GM21529 (cell line): Measurements from ENCODE around the gene SIDT1.

Experiments
- ATAC-seq: cut with Tn5 transposase; IDR thresholded peaks from one replicate; pipeline ENCODE4 v1.9.1; 2021; ENCODE audit not compliant: unreplicated experiment

Gene SIDT1

DNA sequence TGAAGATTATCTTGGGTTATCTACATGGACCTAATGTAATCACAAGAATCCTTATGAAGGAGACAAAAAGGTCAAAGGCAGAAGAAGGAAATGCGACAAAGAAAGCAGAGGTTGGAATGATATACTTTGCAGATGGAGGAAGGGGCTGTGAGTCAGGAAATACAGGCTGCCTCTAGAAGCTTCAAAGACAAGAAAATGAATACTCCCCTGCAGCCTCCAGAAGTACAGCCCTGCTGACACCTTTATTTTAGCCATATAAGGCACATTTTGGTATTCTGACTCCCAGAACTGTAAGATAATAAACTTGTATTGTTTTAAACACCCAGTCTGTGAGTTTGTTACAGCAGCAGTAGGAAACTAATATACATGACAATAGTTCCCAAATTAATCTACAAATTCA, 58.6 kb downstream of the SIDT1 start:
- no peak for ATAC-seq

DNA sequence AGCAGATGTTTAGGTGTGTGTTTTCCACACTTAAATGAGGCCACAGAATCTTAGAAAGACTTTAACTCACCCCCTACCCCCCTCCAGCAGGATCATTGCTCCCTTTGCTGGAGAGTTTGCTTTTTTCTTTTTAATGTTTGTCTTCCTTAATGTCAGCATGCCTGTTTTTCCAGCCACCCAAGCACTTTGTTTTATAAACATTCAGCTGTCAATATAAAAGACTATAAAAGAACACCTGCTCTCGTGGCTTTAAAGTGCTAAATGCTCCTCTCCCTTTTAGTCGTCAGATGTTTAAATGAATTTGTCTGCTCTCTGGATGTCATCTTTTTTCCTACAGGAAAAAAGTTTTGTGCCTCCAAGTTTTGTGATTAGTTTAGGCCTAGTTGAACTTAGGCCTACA, 61.7 kb downstream of the SIDT1 start:
- no peak for ATAC-seq

DNA sequence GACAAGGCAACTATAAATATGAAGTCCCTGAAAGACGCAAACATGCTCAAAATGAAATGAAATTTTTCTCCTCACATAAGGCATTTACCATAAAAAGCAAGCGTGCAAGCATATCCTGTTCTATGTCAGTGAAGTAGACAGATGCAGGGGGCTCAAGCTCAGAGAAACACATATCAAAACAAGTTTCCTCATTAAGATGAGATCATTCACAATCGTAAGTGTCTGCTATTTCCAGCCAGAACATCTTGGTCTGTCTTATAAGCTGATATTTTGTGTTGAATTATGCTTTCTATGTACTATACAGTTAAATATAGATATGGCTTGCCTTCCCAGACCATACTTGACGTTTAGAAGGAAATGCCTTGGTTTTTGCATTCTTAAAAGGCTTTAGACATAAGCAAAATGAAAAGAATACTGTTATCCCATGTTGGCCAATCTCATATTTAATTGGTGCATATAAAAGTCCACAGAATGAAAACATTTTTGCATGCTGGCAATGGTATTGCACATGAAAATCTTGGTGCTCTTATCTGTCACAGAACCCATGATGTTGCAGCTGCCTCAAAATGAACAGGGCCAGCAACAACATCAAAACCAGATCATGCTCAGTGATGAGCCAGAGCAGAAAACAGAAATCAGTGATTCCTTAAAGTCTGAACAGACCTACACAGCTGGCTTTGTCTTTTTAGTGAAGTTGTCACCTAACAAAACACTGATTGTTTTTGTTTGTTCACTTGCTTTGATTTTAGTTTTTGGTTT, 65.4 kb downstream of the SIDT1 start:
- no peak for ATAC-seq

DNA sequence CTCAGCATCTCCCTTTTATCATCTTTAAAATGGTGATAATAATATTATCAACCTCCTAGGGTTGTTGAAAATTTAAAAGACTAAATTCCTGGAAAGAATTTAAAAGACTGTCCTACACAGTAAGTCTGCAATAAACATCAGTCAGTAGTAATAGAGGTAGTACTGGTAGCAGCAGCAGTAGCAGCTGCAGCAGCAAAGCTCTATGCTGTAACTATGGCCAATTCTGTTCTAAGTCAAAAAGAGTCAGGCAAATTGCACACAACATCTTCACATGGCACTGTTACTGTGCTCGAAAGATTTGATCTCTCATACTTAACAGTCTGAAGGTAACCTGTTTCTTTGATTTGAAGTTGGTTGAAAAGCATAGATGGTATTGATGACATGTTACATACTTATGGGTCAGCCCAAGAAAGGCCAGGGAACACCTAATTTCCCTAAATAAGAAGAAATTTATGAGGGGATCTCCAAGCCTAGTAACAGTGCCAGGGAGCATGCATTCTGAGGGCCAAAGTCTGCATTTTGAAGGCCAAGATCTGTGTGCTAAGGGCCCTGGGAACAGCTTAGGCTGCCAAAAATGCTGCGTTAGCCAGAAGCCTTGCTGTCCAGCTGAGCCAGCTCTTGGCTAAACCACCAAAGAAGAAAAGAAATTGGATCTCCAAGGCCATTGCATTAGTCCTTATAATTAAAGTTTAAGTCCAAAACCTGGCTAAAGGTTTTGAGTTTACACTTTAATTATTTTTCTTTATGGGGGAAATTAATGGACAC, 68.2 kb downstream of the SIDT1 start:
- ATAC-seq, result no peak

DNA sequence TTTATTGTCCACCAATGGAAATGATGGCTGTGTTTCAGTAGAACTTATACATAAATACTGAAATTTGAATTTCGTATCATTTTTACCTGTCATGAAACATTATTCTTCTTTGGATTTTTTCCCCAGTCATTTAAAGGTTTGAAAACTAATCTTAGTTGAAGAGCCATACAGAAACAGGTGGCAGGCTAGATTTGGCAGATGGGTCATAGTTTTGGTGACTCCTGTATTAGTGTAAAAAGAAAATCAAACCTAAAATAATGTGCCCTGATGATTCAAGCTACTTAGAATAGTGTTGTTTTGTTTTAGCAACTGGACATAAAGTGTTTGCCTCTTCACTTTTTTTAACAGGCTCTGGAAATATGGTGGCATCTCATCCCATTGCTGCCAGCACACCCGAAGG, 68.9 kb downstream of the SIDT1 start:
- ATAC-seq, result no peak

DNA sequence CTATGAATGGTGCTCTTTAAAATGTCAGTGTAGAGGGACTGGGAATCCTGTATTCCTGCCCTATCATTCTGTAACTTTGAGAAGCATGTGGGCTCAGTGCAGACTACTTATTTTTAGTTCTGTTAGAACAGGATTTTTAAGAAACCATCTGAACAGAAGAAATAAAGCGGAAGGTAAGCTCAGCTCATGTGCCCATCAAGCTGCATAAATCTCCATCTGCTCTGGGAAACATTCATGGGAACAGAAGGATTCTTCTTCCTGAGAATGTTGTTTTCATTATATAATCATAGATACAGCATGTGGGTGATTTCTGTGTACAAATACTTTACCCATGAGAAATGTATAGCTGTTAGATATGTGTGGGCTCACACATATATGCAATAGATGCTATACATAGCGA, 69.9 kb downstream of the SIDT1 start:
- no peak for ATAC-seq

DNA sequence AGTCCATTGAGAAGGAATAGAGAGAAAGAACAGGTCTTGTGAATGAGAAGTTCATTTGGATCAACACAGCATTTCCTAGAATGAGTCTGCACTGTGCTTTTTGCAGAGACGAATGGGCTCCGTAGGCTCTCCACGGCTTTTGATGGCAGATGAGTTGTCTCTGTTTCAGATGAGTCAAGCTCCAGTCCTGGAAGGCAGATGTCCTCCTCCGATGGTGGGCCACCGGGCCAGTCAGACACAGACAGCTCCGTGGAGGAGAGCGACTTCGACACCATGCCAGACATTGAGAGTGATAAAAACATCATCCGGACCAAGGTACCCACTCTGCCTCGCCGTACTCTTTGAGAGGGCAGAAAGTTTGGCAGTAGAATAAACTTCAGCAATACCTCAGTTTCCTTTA, 70.5 kb downstream of the SIDT1 start:
- ATAC-seq, result no peak

DNA sequence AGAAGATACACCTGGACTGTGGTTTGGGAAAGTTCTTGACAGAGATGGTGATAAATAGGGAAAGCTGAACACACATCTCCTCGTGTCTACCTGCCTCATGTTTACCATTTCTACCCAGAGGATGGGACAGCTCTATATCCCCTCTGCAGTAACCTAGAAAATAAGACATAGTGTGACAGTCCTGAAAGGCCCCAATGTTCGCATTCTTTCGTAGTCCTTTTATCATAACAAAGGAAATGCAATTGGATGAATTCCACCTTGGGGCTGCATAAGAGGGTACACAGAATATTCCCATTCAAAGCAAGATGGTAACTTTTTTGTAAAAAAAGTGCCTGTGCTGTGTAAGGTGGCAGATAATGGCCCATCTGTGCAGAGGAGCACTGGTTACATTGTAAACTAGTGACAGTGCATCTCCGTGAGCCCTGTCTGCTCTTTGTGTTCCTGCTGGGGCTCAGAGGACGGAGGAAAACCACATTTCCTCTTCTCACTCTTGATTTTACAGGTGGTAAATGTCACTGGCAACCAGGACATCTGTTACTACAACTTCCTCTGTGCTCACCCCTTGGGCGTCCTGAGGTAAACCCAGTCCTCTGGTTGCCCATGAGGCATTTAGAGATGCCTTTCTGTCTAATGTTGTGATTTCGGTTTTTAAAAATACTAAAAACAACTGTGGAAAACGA, 74.3 kb downstream of the SIDT1 start:
- peak; percentile 99 for ATAC-seq

DNA sequence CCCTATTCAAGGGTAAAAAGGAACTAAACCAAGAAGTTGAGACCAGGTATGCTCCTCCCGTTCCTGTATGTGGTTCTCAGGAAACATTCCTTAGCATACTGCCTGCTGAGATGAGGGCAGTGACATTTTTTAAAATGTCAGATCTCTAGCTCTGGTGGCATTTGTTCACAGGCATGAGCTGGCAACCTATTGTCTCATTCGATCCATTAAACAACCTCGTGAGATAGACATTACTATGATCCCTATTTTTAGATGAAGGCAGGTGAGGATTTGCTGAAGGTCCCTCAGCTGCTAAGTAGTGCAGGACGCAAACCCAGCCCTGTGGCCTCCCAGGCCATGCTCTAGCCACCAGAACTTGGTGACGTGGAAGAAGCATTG, 74.9 kb downstream of the SIDT1 start:
- ATAC-seq, result no peak

DNA sequence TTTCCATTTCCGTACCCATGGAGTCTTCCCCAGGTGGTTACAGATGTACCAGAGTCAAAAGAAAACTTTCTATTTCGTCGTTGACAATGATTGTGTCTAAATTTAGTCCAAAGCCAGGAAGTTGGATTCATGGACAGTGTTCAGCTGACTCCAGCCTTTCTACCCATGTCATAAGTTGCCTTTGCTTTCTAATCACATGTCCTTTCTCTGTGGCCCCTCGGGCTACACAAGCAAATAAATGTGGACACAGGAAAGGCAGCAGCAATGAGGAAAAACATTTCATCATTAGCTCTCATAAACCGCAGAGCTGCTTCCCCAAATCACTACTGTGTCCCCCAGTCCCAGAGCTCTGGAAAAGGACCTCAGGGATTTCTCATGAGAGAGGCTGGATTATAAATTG, 82.0 kb downstream of the SIDT1 start:
- no peak for ATAC-seq

DNA sequence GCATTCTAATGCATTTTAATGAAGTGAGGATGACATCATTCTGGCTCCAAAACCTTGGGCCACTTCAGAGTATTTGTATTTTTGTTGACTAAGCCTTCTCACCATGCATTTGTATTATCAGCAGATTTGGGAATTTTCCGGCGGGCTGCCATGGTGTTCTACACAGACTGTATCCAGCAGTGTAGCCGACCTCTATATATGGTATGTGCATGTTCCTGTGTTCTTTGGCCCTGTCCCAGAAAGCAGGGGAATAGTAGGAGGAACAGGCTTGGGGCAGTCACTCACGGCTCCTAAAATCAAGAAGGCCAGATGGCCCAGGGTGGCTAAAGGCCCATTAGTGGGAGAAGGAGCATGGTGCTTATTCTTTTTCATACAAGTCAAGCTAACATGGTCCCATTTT, 83.6 kb downstream of the SIDT1 start:
- ATAC-seq, result no peak

DNA sequence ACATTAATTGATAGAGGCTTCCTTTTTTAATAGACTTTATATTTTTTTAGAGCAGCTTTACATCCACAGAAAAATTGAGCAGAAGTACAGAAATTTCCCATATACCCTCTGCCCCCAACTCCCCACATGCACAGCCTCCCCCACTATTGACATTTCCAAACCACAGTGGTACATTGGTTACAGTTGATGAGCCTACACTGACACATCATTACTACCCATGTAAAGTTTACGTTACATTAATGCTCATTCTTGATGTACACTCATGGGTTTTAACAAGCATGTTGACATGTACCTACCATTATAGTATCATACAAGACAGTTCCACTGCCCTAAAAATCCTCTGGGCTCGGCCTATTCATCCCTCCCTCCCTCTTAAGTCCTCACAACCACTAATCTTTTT, 85.4 kb downstream of the SIDT1 start:
- no peak for ATAC-seq

DNA sequence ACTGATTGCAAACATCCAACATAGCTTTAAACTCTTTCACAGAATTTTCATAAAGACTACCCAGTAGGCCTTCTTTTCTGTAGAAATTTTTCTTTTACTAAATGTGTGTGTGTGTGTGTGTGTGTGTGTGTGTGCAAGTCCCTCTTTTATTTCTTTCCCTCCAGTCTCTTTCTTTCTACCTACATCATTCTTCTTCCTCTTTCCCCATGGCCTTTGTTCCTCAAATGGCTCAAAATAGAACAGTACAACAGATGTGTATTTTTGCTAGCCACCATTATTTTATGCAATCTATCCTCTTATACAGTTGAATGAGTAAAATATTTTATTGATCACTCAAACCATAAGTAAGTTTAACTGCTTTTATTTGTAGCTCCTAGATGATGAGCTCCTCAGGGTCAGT, 87.7 kb downstream of the SIDT1 start:
- ATAC-seq, result no peak

DNA sequence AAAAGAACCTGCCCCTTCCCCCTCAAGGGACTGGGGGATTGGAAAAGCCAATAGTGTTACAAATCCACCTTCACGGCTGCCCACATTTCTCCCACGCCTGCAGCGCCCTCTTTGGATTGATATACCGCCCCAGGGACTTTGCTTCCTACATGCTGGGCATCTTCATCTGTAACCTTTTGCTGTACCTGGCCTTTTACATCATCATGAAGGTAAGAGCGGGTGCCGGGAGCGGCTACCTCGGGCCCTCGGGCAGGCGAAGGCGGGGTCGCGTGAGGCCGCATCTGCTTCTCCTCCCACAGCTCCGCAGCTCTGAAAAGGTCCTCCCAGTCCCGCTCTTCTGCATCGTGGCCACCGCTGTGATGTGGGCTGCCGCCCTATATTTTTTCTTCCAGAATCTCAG, 91.0 kb downstream of the SIDT1 start:
- no peak for ATAC-seq

DNA sequence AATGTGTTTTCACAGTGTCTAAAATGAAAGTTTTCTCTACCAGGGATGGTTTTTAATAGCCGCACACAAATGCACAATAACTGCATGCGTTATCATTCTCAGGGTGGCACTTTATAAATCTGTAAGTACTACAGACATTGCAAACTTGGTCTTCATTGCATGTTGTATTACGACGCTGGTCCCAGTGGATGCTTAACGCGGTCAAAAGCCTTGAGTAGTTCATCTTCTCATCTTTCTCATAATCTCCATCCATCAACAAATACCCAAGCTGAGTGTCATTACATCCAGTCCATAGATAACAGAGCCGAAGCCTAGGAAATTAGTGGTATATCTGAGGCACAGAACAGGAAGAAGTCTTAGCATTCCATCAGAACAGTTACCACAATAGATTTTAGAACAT, 91.5 kb downstream of the SIDT1 start:
- no peak for ATAC-seq

DNA sequence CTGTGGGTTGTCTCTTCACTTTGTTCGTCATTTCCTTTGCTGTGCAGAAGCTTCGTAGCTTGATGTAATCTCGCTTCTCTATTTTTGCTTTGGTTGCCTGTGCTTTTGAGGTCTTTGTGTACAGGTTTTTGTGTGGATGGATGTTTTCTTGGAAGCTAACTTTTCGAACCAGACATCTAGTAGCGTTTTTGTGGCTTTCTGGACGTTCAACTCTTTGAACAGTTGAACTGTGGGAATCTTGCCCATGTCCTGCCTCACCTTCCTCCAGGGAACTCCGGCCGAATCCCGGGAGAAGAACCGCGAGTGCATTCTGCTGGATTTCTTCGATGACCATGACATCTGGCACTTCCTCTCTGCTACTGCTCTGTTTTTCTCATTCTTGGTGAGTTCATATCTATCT, 93.5 kb downstream of the SIDT1 start:
- ATAC-seq, result no peak

DNA sequence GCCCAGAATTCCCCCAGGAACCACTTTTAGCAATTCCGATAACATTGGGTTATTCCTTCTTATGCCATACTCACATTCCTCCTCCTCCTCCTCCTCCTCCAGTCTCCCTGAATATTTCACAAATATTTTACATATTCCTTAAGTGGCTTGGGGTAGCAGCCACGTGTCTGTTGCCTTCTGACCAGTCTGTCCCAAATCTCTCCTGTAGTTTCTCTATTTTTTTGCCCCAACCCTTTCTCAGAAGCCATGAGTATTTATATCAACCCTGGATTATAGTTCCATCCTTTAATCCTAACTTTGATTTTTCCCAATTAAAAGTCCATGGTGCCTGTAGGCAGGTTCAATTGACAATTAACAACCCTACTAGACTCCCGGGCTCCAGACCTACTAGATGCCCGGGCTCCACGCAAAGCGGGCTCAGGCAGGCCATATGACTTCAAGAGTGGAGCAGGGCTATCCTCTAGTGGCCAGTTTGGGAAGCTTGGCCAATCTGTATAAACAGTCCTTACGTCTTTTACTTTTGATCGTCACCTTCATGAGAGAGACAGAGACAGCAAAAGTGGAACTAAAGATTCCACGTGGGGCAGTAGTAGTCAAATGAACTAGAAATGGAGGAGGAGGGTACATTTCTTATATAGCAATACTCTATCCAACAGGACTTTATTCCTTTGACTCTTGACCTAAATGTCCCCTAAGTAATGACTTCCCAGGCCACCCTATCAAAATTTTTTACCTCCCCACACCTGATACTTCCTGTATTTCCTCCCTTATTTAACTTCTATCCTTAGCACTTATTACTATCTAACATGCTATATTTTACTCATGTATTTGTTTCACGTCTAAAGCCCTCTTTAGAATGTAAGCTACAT, 94.4 kb downstream of the SIDT1 start:
- peak; percentile 60 for ATAC-seq

DNA sequence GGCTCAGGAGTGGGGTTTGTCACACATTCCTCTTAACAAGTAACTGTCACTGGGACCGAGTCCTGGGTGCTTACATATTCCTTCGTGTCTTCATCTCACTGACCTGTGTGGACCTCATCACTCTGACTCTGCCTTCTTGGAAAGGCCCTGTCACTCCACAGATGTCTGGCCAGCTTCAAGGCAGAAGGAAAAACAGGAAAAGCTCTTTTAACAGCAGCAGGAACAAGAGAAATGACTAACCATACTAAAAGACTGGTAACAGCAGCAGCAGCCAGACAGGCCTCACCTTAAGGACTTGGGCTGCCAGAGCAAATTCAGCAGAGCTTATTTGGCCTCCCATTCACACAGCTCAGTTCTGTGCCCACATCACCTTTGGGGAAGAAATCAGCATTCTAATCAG, 96.0 kb downstream of the SIDT1 start:
- no peak for ATAC-seq

DNA sequence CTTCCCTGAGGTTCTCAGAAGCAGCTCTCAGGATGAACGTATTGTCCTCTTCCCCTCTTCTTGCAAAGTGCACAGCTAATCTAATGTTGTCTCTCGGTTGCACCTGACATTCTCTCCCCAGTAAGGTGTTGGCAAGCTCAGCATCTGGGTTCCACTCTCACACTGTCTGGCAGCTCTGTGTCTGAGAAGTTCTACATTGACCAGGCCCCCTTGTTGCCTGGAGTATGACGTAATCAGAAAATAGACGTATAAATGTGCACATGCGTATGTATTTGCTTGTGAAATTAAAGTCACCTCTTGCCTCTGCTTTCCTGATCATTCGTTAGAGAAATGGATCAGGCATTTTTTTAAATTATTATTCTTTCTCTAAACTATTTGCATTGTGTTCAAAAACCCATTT, 96.4 kb downstream of the SIDT1 start:
- no peak for ATAC-seq

DNA sequence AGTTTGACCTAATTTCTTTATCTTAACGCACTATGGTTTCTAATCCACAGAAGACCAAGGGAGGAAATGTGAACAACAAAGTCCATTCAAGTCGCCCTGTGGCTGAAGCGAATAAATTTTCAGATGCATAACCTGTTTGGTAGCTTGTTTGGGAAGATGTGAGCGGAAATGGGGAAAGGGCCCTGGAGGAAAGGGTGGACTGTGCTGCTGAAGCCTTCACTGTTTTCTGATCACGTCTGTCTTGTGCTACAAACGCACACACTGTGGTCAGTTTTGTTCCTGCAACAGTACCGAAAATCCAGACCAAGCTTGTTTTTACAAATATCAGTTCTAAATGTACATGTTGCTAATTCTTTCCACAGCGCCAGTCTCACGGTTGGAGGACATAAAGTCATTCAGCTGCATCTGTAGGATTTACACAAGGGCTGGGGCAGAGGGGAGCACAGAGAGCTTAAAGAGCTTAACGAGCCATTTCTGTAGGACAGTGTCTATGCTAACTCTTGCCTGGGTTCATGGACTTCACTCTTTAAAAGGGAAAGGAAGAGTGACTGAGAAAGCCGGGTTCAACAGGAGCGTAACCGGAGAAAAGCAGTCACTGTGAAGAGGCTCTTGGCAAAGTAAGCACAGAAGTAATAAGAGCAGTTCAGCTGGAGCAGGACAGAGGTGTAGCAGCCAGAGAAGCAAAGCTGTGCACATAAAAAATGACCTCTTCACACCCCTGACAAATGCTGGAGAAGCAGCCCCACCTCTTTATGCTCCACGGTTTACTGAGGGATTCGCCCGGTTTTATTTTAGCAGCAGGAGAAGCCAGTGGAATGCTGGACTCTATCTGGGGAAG, 97.4 kb downstream of the SIDT1 start:
- ATAC-seq, result no peak
